CD14-positive monocyte (primary cell): ENCODE measurements around the gene CNPPD1. TPM values are rescaled to one million over a fixed set of nuclear protein-coding genes. Genes with fewer than 3 reads are reported as not detected.

Source experiments
- DNase-seq, 3 donors: peaks; one replicate each; pipeline ENCODE4 v3.0.0-alpha.2; 2011 to 2022
- H2AFZ ChIP-seq: 2 replicates; pipeline ENCODE4 v1.6.0; 2012; ENCODE audit warnings: mild to moderate bottlenecking, low read depth, low read length, inconsistent platforms; ENCODE audit not compliant: insufficient read depth, poor library complexity, severe bottlenecking
- H3K27ac ChIP-seq, 2 donors: 1 replicate in 1 of 2; 2 replicates in 1 of 2; pipeline ENCODE4 v1.5.1; 2012 to 2013; ENCODE audit warnings: low read length in 2 of 2, control low read depth in 1 of 2, inconsistent platforms in 1 of 2, low read depth in 1 of 2, mild to moderate bottlenecking in 1 of 2
- H3K27me3 ChIP-seq, 2 donors: one replicate each; pipeline versions ENCODE4 v1.6.0 to v1.6.1; 2011 to 2013; ENCODE audit warnings: low read length in 2 of 2; ENCODE audit not compliant: control insufficient read depth in 2 of 2, insufficient read depth in 2 of 2
- H3K36me3 ChIP-seq, 2 donors: replicated peaks in 1 of 2; 1 replicate in 1 of 2; 2 replicates in 1 of 2; pipeline versions ENCODE4 v1.5.1 to v1.6.1; 2012 to 2013; ENCODE audit warnings: low read length in 2 of 2, control low read depth in 1 of 2, inconsistent platforms in 1 of 2, mild to moderate bottlenecking in 1 of 2; ENCODE audit not compliant: insufficient read depth in 2 of 2, control insufficient read depth in 1 of 2
- H3K4me1 ChIP-seq, 2 donors: 1 replicate in 1 of 2; 2 replicates in 1 of 2; pipeline versions ENCODE4 v1.5.1 to v1.6.1; 2012 to 2013; ENCODE audit warnings: low read length in 2 of 2, control low read depth in 1 of 2, inconsistent platforms in 1 of 2, mild to moderate bottlenecking in 1 of 2, moderate library complexity in 1 of 2; ENCODE audit not compliant: insufficient read depth in 2 of 2, control insufficient read depth in 1 of 2
- H3K4me2 ChIP-seq: replicated peaks from 2 replicates; pipeline ENCODE3; 2012; ENCODE audit warnings: low read length, moderate library complexity, mild to moderate bottlenecking; ENCODE audit not compliant: poor library complexity, severe bottlenecking; ENCODE audit errors: extremely low read depth
- H3K4me3 ChIP-seq, 3 experiments: fragments of 200-600 bp in 1 of 3; sonication (generic) in 1 of 3; replicated peaks in 1 of 3; 1 replicate in 2 of 3; 2 replicates in 1 of 3; pipeline ENCODE4 v1.5.1; 2011 to 2013; ENCODE audit warnings: low read length in 3 of 3, mild to moderate bottlenecking in 3 of 3, control low read depth in 2 of 3, low read depth in 2 of 3, inconsistent platforms in 1 of 3, moderate library complexity in 1 of 3
- H3K79me2 ChIP-seq: 2 replicates; pipeline ENCODE4 v1.6.0; 2012; ENCODE audit warnings: mild to moderate bottlenecking, control low read depth, inconsistent platforms, low read length, moderate library complexity; ENCODE audit not compliant: insufficient read depth
- H3K9ac ChIP-seq: 2 replicates; pipeline ENCODE4 v1.6.0; 2017; ENCODE audit warnings: low read length, mild to moderate bottlenecking; ENCODE audit not compliant: insufficient read depth, poor library complexity, severe bottlenecking
- H3K9me3 ChIP-seq, 2 donors: replicated peaks in 1 of 2; 1 replicate in 1 of 2; 2 replicates in 1 of 2; pipeline versions ENCODE4 v1.5.1 to v1.6.1; 2012 to 2013; ENCODE audit warnings: low read length in 2 of 2, control low read depth in 1 of 2; ENCODE audit not compliant: control insufficient read depth in 1 of 2, insufficient read depth in 1 of 2
- H4K20me1 ChIP-seq: 2 replicates; pipeline ENCODE4 v1.6.0; 2012; ENCODE audit warnings: mild to moderate bottlenecking, low read length, control low read depth, moderate library complexity; ENCODE audit not compliant: insufficient read depth
- H3K27ac Mint-ChIP-seq, 7 donors: one replicate each; pipeline ENCODE4 v1.8.0; 2020; ENCODE audit warnings: mild to moderate bottlenecking in 7 of 7, mixed read lengths in 7 of 7, moderate library complexity in 6 of 7, inconsistent platforms in 2 of 7
- H3K27me3 Mint-ChIP-seq, 3 donors: one replicate each; pipeline ENCODE4 v1.8.0; 2021 to 2022; ENCODE audit warnings: low read depth in 3 of 3, mild to moderate bottlenecking in 3 of 3, mixed read lengths in 3 of 3, moderate library complexity in 3 of 3, inconsistent platforms in 1 of 3
- H3K36me3 Mint-ChIP-seq, 2 donors: one replicate each; pipeline ENCODE4 v1.8.0; 2020; ENCODE audit warnings: mixed read lengths in 2 of 2, inconsistent platforms in 1 of 2, mild to moderate bottlenecking in 1 of 2
- H3K4me1 Mint-ChIP-seq: one replicate; pipeline ENCODE4 v1.8.0; 2020; ENCODE audit warnings: mild to moderate bottlenecking, mixed read lengths
- H3K4me3 Mint-ChIP-seq, 2 donors: one replicate each; pipeline ENCODE4 v1.8.0; 2020; ENCODE audit warnings: mild to moderate bottlenecking in 2 of 2, mixed read lengths in 2 of 2, moderate library complexity in 1 of 2
- H3K9me3 Mint-ChIP-seq, 7 donors: one replicate each; pipeline ENCODE4 v1.8.0; 2020 to 2022; ENCODE audit warnings: mixed read lengths in 7 of 7, mild to moderate bottlenecking in 6 of 7, moderate library complexity in 6 of 7, inconsistent platforms in 2 of 7
- CTCF ChIP-seq: fragments of 200-600 bp; IDR thresholded peaks from one replicate; pipeline ENCODE4 v1.8.0; 2022; ENCODE audit warnings: antibody characterized with exemption, mild to moderate bottlenecking
- WGBS: methylation state at CpG from one replicate; pipeline ENCODE4 v1.1.5; 2013; ENCODE audit warnings: missing lambda C conversion rate; ENCODE audit not compliant: insufficient coverage; 5-methylcytosine and 5-hydroxymethylcytosine counted together
- intact Hi-C, 2 donors: fragments of 100-400 bp; cut with micrococcal nuclease; formaldehyde crosslinking; loops; one replicate each; pipeline versions ENCODE4 v1.15.0 to v1.15.1; 2023
- polyA plus RNA-seq, 3 donors: library from polyadenylated mRNA; depleted of rRNA in 1 of 3; unstranded in 2 of 3; stranded (reverse) in 1 of 3; fragments of 300-500 nt in 2 of 3; fragments of >200 nt in 1 of 3; fragmentation: Illumina TruSeq in 2 of 3; gene quantifications; 1 replicate in 2 of 3; 2 replicates in 1 of 3; pipeline ENCODE4 v1.2.3, GENCODE V29; 2012 to 2021

CNPPD1 gene
- polyA plus RNA-seq, 3 donors: 68.8 to 109 (median 71.3) TPM

DNA sequence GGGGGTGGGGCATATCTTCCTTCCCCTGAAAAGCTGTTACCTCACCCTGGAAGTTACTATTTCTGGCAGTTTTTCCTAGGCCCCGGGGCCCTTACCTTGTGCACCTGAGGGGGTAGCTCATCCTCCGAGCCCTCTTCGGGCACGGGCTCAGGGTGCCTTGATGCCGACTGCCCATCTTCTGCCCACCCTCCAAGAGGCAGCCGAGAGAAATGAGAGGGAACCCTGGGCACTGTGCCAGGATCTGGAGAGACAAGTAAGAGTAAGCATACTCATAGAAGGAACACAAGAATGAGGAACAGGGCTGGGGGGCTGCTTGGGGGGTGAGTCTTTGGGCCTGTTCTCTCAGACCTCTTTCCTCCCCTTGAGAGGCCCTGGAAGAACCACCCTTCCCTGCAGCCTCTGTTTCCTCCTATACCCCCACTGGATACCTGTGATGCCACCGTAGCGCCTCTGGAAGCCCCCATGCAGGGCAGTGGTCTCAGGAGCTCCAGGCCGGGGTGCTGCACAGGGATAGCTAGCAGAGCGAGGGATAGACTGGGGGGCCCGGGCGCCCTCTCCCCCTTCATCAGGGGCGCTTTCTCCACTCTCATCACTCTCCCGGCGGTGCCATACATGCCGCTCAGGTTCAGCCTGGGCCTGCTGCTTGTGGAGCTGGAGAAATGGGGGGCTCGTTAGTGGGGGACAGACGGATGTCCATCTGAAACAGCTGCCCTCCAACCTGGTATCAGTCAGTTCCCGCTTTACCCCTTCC, 44.1 kb upstream of the CNPPD1 start:
- no peak overlapping the region for H2AFZ ChIP-seq
- peaks cover 0 to 59% of the 10 kb centered on the region in 2 donors for H3K27me3 ChIP-seq
- peaks cover 0 to 5% of the 10 kb centered on the region in 2 donors for H3K9me3 ChIP-seq
- no peak overlapping the region for H3K4me2 ChIP-seq
- Mint-ChIP-seq H3K27me3 (peaks cover 45 to 70% (median 47%) of the 10 kb centered on the region in 3 donors), H3K4me1 (peaks cover 47% of the 10 kb centered on the region), H3K27ac (peak overlapping the region in 1 of 7 donors; percentile 20), H3K36me3 (peaks cover 68 to 69% of the 10 kb centered on the region in 2 donors), H3K9me3 (peaks cover 0 to 25% (median 11%) of the 10 kb centered on the region in 7 donors), H3K4me3 (peak overlapping the region in 1 of 2 donors; percentile 83)
- no peak overlapping the region for H3K4me3 ChIP-seq
- no peak for DNase-seq
- H3K36me3 ChIP-seq: peaks cover 53 to 58% of the 10 kb centered on the region in 2 donors
- intact Hi-C loops: no loop called here
- H3K9ac ChIP-seq: no peak overlapping the region
- H3K4me1 ChIP-seq: peaks cover 45 to 53% of the 10 kb centered on the region in 2 donors
- WGBS: 90% methylated on average over 6 of the region's 19 CpGs
- peaks cover 72% of the 10 kb centered on the region for H4K20me1 ChIP-seq
- no peak overlapping the region for H3K27ac ChIP-seq
- no peak for TF ChIP-seq CTCF
- no peaks in the 10 kb centered on the region for H3K79me2 ChIP-seq

- Histone ChIP-seq H3K9me3 (peaks cover 0 to 5% of the 10 kb centered on the region in 2 donors), H4K20me1 (peaks cover 64% of the 10 kb centered on the region), H2AFZ (no peak overlapping the region), H3K27me3 (peaks cover 0 to 59% of the 10 kb centered on the region in 2 donors), H3K4me1 (peaks cover 36 to 44% of the 10 kb centered on the region in 2 donors), H3K36me3 (peaks cover 51 to 56% of the 10 kb centered on the region in 2 donors), H3K4me2 (no peak overlapping the region), H3K4me3 (no peak overlapping the region), H3K27ac (no peak overlapping the region), H3K9ac (no peak overlapping the region), H3K79me2 (no peaks in the 10 kb centered on the region)
- Mint-ChIP-seq H3K4me1 (peaks cover 39% of the 10 kb centered on the region), H3K9me3 (peaks cover 0 to 24% (median 11%) of the 10 kb centered on the region in 7 donors), H3K36me3 (peaks cover 62 to 64% of the 10 kb centered on the region in 2 donors), H3K27me3 (peaks cover 47 to 71% (median 49%) of the 10 kb centered on the region in 3 donors), H3K4me3 (peak overlapping the region in 1 of 2 donors; percentile 83), H3K27ac (no peak overlapping the region)
- intact Hi-C loops: loop anchor here (5.0 kb wide), 2 partner anchors 32 to 43 kb away; partner anchors contain the start of genes TUBA4A (in 2 of the 2), TUBA4B (in 2 of the 2), CNPPD1 (in 1 of the 2) and RETREG2 (in 1 of the 2)
- DNase-seq: no peak
- 100% methylated on average over 10 of the region's 18 CpGs for WGBS
- no peak for TF ChIP-seq CTCF
Measured at GRCh38 chr2:219219784-219220532, 43.2 kb upstream of the CNPPD1 start.
